Measurements from ENCODE around the gene CCNG2.

CCNG2 gene

DNA sequence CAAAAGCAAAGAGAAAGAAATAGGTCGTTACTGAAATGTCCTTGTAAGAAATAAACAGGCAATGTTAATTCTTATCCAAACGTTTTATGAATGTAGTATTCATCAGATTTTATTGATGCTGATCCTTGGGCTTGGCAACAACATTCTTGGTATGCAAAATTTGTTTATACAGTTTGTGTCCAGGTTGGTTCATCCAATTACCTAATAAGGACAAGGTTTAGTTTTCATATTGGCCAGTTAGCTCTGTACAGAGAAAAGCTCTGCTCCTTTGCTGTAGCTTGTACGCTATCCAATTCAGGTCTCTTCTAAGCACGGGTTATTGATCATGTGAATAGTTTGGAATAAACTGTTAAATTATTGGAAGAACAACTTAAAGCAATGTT lies 14.4 kb upstream of the CCNG2 start:
- no peaks in the 10 kb centered on the region for H3K36me3 ChIP-seq (replicated peaks)
- no peak overlapping the region for H3K27ac ChIP-seq
- TF ChIP-seq, protein P1, sequence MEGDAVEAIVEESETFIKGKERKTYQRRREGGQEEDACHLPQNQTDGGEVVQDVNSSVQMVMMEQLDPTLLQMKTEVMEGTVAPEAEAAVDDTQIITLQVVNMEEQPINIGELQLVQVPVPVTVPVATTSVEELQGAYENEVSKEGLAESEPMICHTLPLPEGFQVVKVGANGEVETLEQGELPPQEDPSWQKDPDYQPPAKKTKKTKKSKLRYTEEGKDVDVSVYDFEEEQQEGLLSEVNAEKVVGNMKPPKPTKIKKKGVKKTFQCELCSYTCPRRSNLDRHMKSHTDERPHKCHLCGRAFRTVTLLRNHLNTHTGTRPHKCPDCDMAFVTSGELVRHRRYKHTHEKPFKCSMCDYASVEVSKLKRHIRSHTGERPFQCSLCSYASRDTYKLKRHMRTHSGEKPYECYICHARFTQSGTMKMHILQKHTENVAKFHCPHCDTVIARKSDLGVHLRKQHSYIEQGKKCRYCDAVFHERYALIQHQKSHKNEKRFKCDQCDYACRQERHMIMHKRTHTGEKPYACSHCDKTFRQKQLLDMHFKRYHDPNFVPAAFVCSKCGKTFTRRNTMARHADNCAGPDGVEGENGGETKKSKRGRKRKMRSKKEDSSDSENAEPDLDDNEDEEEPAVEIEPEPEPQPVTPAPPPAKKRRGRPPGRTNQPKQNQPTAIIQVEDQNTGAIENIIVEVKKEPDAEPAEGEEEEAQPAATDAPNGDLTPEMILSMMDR (IDR thresholded peaks at IDR 0.05; ENCODE audit: low read depth, low read length, missing control alignments): no peak
- no peaks in the 10 kb centered on the region for H3K27me3 ChIP-seq (replicated peaks)
- in situ Hi-C loops (cut with HindIII; ENCODE audit: low pct_ligation_motif_present, low sequenced_read_pairs): no loop called here
- no peak overlapping the region for H3K4me3 ChIP-seq (ENCODE audit: low read depth, low read length)
- no peak for DNase-seq

DNA sequence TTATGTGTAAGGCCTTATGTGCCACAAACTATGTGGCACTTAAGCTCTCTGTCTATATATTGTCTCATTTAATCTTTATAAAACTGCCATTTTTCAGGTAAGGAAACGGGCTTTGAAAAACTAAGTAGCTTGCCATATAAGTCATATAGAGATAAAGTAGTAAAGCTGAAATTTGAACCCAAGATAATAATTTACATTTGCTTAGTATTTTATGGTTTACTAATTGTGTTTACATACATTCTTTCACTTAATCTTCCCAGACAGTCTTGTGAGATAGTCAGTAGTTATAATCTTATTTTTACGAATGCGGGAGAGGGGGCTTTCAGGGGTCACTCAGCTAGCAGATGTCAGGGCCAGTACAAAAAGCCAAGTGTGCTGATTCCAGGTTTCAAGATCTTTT lies 13.9 kb upstream of the CCNG2 start:
- in situ Hi-C loops (cut with HindIII; ENCODE audit: low pct_ligation_motif_present, low sequenced_read_pairs): no loop called here
- Histone ChIP-seq H3K36me3 (replicated peaks) (no peaks in the 10 kb centered on the region), H3K27me3 (replicated peaks) (no peaks in the 10 kb centered on the region), H3K4me3 (ENCODE audit: low read depth, low read length) (no peak overlapping the region), H3K27ac (no peak overlapping the region)
- TF ChIP-seq, protein P1 (IDR thresholded peaks at IDR 0.05; ENCODE audit: low read depth, low read length, missing control alignments): no peak
- DNase-seq: no peak

DNA sequence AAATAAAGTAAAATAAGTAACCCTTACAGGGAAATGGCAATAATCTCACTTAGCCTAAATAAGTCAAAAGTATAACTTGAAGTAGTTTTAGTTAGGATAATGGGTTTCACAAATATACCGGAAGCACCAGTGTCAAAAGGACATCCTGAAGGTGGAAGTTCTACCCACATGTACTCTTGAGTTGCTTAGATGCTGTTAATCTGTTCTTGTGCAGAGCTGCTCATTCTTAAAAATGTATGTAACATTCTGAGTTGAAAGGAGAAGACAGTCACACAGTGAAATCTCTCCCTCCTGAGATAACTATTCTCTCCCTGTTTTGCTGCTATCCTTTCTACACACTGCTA lies 11.2 kb upstream of the CCNG2 start:
- TF ChIP-seq, protein P1 (IDR thresholded peaks at IDR 0.05; ENCODE audit: low read depth, low read length, missing control alignments): no peak
- Histone ChIP-seq H3K27me3 (replicated peaks) (no peaks in the 10 kb centered on the region), H3K36me3 (replicated peaks) (no peaks in the 10 kb centered on the region), H3K4me3 (ENCODE audit: low read depth, low read length) (no peak overlapping the region), H3K27ac (no peak overlapping the region)
- in situ Hi-C loops (cut with HindIII; ENCODE audit: low pct_ligation_motif_present, low sequenced_read_pairs): no loop called here
- DNase-seq: no peak

DNA sequence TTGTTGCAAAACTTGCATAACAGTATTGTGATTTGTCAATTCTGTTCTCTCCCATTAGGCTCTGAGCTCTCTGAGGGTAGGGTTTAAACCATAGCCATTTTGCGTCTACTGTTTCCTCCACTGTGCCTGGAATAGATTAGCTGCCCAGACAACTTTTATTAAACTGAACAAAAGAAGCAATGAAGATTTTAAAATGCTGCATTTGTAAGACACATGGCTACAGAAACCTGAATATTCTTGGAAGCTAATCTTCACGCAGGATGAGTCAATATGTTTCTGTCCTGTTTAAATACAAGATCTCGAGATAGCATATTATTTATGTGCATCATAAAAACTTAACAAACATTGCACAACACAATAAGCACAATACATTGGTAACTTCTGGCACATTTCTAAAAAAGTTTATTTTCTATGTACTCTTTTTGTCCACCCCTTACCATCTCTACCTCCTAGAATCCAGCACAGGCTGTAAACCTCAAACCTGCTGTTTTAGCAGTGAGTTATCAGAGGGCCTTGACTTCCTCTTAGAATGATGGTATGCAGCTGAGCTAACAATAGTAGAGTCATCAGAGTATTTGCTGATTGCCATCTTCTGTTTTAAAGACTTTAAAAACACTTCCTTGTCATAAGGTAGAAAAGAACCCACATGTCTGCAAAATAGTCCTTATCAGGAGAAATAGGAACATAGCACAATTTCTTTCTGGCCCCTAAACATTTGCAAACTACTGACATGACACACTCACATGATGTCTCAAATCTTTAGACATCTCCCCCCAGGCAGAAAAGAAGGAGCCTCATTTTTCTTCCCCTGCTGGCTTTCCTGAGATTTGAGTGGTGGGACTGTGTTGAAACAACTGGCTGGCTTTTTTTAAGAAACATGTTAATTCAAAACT lies 10.6 kb upstream of the CCNG2 start:
- in situ Hi-C loops (cut with HindIII; ENCODE audit: low pct_ligation_motif_present, low sequenced_read_pairs): no loop called here
- no peaks in the 10 kb centered on the region for H3K27me3 ChIP-seq (replicated peaks)
- no peaks in the 10 kb centered on the region for H3K36me3 ChIP-seq (replicated peaks)
- no peak for DNase-seq
- TF ChIP-seq, protein P1 (IDR thresholded peaks at IDR 0.05; ENCODE audit: low read depth, low read length, missing control alignments): no peak
- H3K4me3 ChIP-seq (ENCODE audit: low read depth, low read length): no peak overlapping the region
- no peak overlapping the region for H3K27ac ChIP-seq

DNA sequence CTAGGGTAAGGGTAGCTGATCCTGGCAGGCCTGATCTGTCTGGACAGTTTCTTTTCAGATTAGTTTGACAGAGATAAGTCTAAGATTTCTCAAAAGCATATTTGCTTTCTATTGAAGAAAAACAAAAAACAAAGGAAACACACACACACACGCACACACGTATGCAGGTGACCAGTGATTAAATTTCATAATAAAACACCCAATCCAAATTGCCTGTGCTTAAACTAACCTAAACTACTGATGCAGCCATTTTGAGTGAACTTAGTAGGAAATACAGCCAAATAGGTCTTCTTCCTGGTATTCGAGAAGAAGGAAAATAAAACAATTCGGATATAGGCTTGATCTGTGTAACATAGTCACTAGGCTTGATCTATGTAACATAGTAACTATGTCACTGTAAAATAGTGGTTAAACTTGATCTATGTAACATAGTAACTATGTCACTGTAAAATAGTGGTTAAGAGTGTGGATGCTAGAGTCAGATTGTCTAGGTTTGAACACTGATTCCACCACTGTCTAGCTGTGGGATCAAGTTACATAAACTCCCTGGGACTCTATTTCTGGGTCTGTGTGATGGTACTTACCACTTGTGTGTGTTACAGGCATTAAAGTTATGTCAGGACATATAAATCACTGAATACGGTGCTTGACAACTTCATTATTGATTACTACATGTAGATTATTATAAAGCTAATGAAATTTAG lies 9.8 kb upstream of the CCNG2 start:
- TF ChIP-seq, protein P1 (IDR thresholded peaks at IDR 0.05; ENCODE audit: low read depth, low read length, missing control alignments): no peak
- Histone ChIP-seq H3K27ac (no peak overlapping the region), H3K4me3 (ENCODE audit: low read depth, low read length) (no peak overlapping the region), H3K27me3 (replicated peaks) (no peaks in the 10 kb centered on the region), H3K36me3 (replicated peaks) (no peaks in the 10 kb centered on the region)
- in situ Hi-C loops (cut with HindIII; ENCODE audit: low pct_ligation_motif_present, low sequenced_read_pairs): no loop called here
- DNase-seq: no peak

All from brain microvascular endothelial cell (primary cell).